ENCODE data around the gene IL1R2. TPM values are rescaled to one million over a fixed set of nuclear protein-coding genes. Genes with fewer than 3 reads are reported as not detected.

Gene IL1R2
- total and polyA plus RNA-seq, 2 donors (not counting 1 experiment from before 2014, with no cell fraction given), result 0.17 to 0.20 TPM

DNA sequence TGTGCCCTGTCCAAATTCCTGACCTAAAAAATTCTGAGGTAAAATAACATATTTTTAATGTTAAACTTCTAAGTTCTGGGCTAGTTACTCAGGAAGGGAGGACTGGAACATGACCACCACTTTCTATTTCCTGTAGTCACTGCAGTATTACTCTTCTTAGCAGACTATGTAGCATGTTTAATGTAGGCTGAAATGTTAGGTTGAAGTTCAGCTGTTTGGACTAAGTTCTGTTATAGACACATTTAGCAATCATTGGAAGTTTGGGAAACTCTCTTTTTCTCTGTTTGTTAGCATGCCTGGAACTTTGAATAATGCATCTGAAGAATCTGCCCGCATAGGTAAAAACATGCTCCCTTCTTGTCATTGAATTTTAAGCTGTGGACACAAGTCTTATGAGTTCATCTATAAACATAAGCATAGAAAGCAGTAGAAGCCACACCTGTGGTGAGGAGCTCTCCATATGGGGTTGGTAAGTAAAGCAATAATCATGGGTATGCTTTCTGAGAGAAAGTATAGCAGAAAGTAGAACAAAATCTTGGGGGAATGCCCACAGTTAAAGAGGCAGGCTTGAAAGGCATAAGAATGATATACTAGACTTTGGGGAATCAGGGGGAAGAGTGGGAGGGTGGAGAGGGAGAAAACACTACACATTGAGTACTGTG lies 52.6 kb downstream of the IL1R2 start:
- no peak overlapping the region for H3K4me2 ChIP-seq (ENCODE audit: extremely low read depth, insufficient read depth, low read length)
- H3K9me3 ChIP-seq (ENCODE audit: control insufficient read depth, insufficient read depth, low read depth, low read length), result no peaks in the 10 kb centered on the region
- no peaks in the 10 kb centered on the region for H3K36me3 ChIP-seq (ENCODE audit: control insufficient read depth, insufficient read depth, low read length)
- H2AFZ ChIP-seq (ENCODE audit: low read length), result no peak overlapping the region
- H3K4me3 ChIP-seq (replicated peaks in 1 of 4; ENCODE audit: control extremely low read depth in 1 of 4, insufficient read depth in 1 of 4, low read depth in 3 of 4, low read length in 4 of 4), result no peak overlapping the region
- TF ChIP-seq EZH2 (IDR thresholded peaks at IDR 0.05; ENCODE audit: low read length, missing control alignments), result no peak
- TF ChIP-seq, protein P1, sequence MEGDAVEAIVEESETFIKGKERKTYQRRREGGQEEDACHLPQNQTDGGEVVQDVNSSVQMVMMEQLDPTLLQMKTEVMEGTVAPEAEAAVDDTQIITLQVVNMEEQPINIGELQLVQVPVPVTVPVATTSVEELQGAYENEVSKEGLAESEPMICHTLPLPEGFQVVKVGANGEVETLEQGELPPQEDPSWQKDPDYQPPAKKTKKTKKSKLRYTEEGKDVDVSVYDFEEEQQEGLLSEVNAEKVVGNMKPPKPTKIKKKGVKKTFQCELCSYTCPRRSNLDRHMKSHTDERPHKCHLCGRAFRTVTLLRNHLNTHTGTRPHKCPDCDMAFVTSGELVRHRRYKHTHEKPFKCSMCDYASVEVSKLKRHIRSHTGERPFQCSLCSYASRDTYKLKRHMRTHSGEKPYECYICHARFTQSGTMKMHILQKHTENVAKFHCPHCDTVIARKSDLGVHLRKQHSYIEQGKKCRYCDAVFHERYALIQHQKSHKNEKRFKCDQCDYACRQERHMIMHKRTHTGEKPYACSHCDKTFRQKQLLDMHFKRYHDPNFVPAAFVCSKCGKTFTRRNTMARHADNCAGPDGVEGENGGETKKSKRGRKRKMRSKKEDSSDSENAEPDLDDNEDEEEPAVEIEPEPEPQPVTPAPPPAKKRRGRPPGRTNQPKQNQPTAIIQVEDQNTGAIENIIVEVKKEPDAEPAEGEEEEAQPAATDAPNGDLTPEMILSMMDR (conservative IDR thresholded peaks at IDR 0.05 in 1 of 2, IDR thresholded peaks at IDR 0.05 in 1 of 2; ENCODE audit: low read depth in 1 of 2, low read length in 2 of 2), result no peak
- peaks cover 32% of the 10 kb centered on the region for H3K4me1 ChIP-seq (ENCODE audit: control insufficient read depth, extremely low read depth, insufficient read depth, low read length)
- DNase-seq (ENCODE audit: low read depth in 2 of 2), result no peak
- no peak overlapping the region for H3K9ac ChIP-seq (ENCODE audit: insufficient read depth, low read length)
- no peak overlapping the region for H3K27ac ChIP-seq (ENCODE audit: insufficient read depth, low read length)
- no peaks in the 10 kb centered on the region for H3K79me2 ChIP-seq (ENCODE audit: control insufficient read depth, insufficient read depth, low read length)
- no peaks in the 10 kb centered on the region for H3K27me3 ChIP-seq (ENCODE audit: control insufficient read depth, insufficient read depth, low read length)
- no peaks in the 10 kb centered on the region for H4K20me1 ChIP-seq (ENCODE audit: control insufficient read depth, extremely low read depth, insufficient read depth, low read length)

DNA sequence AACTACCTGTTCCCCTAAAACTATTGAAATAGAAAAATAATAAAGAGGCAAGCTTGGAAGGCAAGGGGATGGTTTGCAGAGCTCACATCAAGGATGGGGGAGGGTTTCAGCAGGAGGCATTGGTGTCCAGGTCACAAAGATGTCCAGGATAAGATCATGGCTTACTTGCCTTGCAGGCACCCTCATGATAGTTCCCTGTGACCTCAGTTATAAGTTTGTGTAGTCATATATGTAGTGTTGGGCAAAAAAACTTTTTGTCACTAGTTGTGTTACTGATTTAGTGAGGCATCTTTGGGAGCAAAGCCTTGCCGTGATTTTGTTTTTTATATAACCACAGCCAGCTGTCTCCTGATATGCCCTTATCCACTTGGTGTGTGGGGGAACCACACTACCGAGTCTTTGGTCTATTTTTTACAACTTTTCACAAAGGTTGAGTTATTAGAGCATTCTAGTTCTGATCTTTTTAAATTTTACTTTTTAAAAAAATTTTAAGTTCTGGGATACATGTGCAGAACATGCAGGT lies 53.3 kb downstream of the IL1R2 start:
- Histone ChIP-seq H2AFZ (ENCODE audit: low read length) (no peak overlapping the region), H3K4me1 (ENCODE audit: control insufficient read depth, extremely low read depth, insufficient read depth, low read length) (peaks cover 38% of the 10 kb centered on the region), H4K20me1 (ENCODE audit: control insufficient read depth, extremely low read depth, insufficient read depth, low read length) (no peaks in the 10 kb centered on the region), H3K27ac (ENCODE audit: insufficient read depth, low read length) (no peak overlapping the region), H3K9me3 (ENCODE audit: control insufficient read depth, insufficient read depth, low read depth, low read length) (no peaks in the 10 kb centered on the region), H3K4me2 (ENCODE audit: extremely low read depth, insufficient read depth, low read length) (no peak overlapping the region), H3K4me3 (replicated peaks in 1 of 4; ENCODE audit: control extremely low read depth in 1 of 4, insufficient read depth in 1 of 4, low read depth in 3 of 4, low read length in 4 of 4) (no peak overlapping the region), H3K79me2 (ENCODE audit: control insufficient read depth, insufficient read depth, low read length) (no peaks in the 10 kb centered on the region), H3K9ac (ENCODE audit: insufficient read depth, low read length) (no peak overlapping the region), H3K36me3 (ENCODE audit: control insufficient read depth, insufficient read depth, low read length) (no peaks in the 10 kb centered on the region), H3K27me3 (ENCODE audit: control insufficient read depth, insufficient read depth, low read length) (no peaks in the 10 kb centered on the region)
- TF ChIP-seq EZH2 (IDR thresholded peaks at IDR 0.05; ENCODE audit: low read length, missing control alignments), result no peak
- TF ChIP-seq, protein P1 (conservative IDR thresholded peaks at IDR 0.05 in 1 of 2, IDR thresholded peaks at IDR 0.05 in 1 of 2; ENCODE audit: low read depth in 1 of 2, low read length in 2 of 2), result no peak
- DNase-seq (ENCODE audit: low read depth in 2 of 2), result no peak

DNA sequence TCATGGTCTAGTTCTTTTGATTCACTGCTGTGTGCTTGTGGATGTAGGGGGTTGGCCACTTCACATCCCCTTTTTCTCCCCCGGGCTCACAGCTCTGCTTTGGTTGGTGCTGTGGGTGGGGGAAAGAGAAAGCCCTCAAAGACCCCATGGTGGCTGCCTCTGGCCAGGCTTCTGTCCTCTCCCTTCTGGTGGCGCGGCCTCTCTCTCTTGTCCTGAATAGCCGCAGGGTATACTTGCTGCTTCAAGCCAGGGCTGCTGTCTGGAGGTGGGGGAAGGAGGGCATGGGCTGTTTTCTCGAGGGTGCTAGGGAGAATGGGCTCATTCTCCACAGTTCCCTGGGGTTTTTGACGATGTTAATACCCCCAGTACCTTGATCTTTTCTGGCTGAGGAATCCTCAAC lies 53.9 kb downstream of the IL1R2 start:
- H3K36me3 ChIP-seq (ENCODE audit: control insufficient read depth, insufficient read depth, low read length), result no peaks in the 10 kb centered on the region
- H3K4me2 ChIP-seq (ENCODE audit: extremely low read depth, insufficient read depth, low read length), result peak overlapping the region; percentile 69
- H3K79me2 ChIP-seq (ENCODE audit: control insufficient read depth, insufficient read depth, low read length), result no peaks in the 10 kb centered on the region
- H3K27me3 ChIP-seq (ENCODE audit: control insufficient read depth, insufficient read depth, low read length), result no peaks in the 10 kb centered on the region
- no peak overlapping the region for H2AFZ ChIP-seq (ENCODE audit: low read length)
- no peak overlapping the region for H3K4me3 ChIP-seq (replicated peaks in 1 of 4; ENCODE audit: control extremely low read depth in 1 of 4, insufficient read depth in 1 of 4, low read depth in 3 of 4, low read length in 4 of 4)
- H3K27ac ChIP-seq (ENCODE audit: insufficient read depth, low read length), result peak overlapping the region; percentile 77
- no peaks in the 10 kb centered on the region for H4K20me1 ChIP-seq (ENCODE audit: control insufficient read depth, extremely low read depth, insufficient read depth, low read length)
- DNase-seq (ENCODE audit: low read depth in 2 of 2), result no peak
- peak overlapping the region; percentile 27 for H3K9ac ChIP-seq (ENCODE audit: insufficient read depth, low read length)
- no peaks in the 10 kb centered on the region for H3K9me3 ChIP-seq (ENCODE audit: control insufficient read depth, insufficient read depth, low read depth, low read length)
- H3K4me1 ChIP-seq (ENCODE audit: control insufficient read depth, extremely low read depth, insufficient read depth, low read length), result peaks cover 38% of the 10 kb centered on the region
- TF ChIP-seq EZH2 (IDR thresholded peaks at IDR 0.05; ENCODE audit: low read length, missing control alignments), result no peak
- TF ChIP-seq, protein P1 (conservative IDR thresholded peaks at IDR 0.05 in 1 of 2, IDR thresholded peaks at IDR 0.05 in 1 of 2; ENCODE audit: low read depth in 1 of 2, low read length in 2 of 2), result no peak
